OCI-LY3 (cell line): ENCODE results near the gene CHL1.

Experiments used
- EZH2phosphoT487 ChIP-seq: fragments of 200-600 bp; shearing (Covaris generic); IDR thresholded peaks from 2 replicates; pipeline ENCODE4 v1.6.1; 2018; ENCODE audit warnings: antibody characterized with exemption, mixed run types, low read depth
- TF ChIP-seq, protein P1 (sequence below): fragments of 200-600, 300-600 bp; sonication (generic); IDR thresholded peaks from 2 replicates; pipeline ENCODE4 v1.5.1; 2014; ENCODE audit warnings: antibody characterized with exemption, low read length, low read depth

DNA sequence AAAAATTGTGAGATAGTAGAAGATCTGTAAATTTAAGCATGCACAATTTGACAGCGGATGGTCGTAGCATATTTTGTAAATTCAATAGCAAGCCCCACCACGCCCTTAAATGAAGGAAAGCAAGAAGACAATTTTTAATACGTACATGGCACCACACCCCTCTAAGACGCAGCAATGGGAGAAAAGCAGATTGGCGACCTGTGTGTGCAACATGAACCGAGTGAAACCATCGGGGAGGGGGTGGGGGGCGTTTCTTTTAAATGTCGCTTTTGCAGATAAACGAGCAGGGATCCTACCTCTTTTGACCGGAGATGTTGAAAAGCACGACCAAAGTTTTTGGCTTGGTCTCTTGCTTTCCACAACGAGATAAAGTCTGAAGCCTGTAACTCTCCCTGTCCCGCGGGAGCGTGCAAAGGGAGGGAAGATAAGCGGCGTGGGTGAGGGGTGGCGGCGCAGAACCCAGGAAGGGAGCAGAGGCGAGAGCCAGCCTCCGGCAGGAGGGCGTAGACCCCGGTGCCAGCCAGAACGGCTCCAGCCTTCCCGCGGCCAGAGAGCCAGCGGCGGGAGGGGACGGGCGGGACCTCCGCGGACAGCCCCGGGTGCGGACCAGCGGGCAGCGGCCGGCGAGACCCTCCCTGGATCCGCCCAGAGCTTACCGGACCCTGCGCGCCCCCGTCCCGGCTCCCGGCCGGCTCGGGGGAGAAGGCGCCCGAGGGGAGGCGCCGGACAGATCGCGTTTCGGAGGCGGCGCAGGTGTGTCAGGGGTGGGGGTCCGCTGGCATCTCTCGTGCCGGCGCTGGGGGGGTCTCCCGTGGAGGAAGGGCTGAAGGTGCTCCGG is at the start of gene CHL1:
- TF ChIP-seq, protein P1, sequence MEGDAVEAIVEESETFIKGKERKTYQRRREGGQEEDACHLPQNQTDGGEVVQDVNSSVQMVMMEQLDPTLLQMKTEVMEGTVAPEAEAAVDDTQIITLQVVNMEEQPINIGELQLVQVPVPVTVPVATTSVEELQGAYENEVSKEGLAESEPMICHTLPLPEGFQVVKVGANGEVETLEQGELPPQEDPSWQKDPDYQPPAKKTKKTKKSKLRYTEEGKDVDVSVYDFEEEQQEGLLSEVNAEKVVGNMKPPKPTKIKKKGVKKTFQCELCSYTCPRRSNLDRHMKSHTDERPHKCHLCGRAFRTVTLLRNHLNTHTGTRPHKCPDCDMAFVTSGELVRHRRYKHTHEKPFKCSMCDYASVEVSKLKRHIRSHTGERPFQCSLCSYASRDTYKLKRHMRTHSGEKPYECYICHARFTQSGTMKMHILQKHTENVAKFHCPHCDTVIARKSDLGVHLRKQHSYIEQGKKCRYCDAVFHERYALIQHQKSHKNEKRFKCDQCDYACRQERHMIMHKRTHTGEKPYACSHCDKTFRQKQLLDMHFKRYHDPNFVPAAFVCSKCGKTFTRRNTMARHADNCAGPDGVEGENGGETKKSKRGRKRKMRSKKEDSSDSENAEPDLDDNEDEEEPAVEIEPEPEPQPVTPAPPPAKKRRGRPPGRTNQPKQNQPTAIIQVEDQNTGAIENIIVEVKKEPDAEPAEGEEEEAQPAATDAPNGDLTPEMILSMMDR, result no peak
- no peak for TF ChIP-seq EZH2phosphoT487
